Measurements from ENCODE around the gene SNAPC1. TPM values are rescaled to one million over a fixed set of nuclear protein-coding genes. Genes with fewer than 3 reads are reported as not detected.
A peak's percentile ranks its signal among the peaks of the same experiment; 100 is the strongest.

Gene SNAPC1
- total RNA-seq, 1 donor from 2014 or later: 6.6 TPM

GRCh38 chr14:61756135-61756534 lies 6.1 kb upstream of the SNAPC1 start:
- no peak overlapping the region for H3K4me3 ChIP-seq
- TF ChIP-seq POLR2AphosphoS5 (IDR thresholded peaks at IDR 0.05; ENCODE audit: insufficient read depth in 1 of 2, low read depth in 1 of 2) (no peak), POLR2A (IDR thresholded peaks at IDR 0.05) (no peak), CTCF (IDR thresholded peaks at IDR 0.05) (no peak)
- no peak overlapping the region for H3K27ac ChIP-seq
- H3K36me3 ChIP-seq: no peaks in the 10 kb centered on the region
- H3K27me3 ChIP-seq: no peaks in the 10 kb centered on the region
- DNase-seq (ENCODE audit: extremely low spot score in 2 of 2): no peak
- intact Hi-C loops (cut with DNase I): no loop called here
- H3K4me1 ChIP-seq: peaks cover 7% of the 10 kb centered on the region
- H3K9me3 ChIP-seq: no peaks in the 10 kb centered on the region

- DNase-seq (ENCODE audit: extremely low spot score in 2 of 2): no peak
- TF ChIP-seq POLR2AphosphoS5 (IDR thresholded peaks at IDR 0.05; ENCODE audit: insufficient read depth in 1 of 2, low read depth in 1 of 2): no peak
- no peak for TF ChIP-seq POLR2A (IDR thresholded peaks at IDR 0.05)
- peaks cover 26% of the 10 kb centered on the region for H3K4me1 ChIP-seq
- H3K4me3 ChIP-seq: no peak overlapping the region
- H3K27ac ChIP-seq: no peak overlapping the region
- intact Hi-C loops (cut with DNase I): no loop called here
- no peaks in the 10 kb centered on the region for H3K9me3 ChIP-seq
- H3K36me3 ChIP-seq: no peaks in the 10 kb centered on the region
- no peaks in the 10 kb centered on the region for H3K27me3 ChIP-seq
Measured at GRCh38 chr14:61759878-61760277, 2.3 kb upstream of the SNAPC1 start.

- peak overlapping the region; percentile 90 for H3K4me3 ChIP-seq
- peak overlapping the region; percentile 95 for H3K27ac ChIP-seq
- intact Hi-C loops (cut with DNase I): no loop called here
- TF ChIP-seq CTCF (IDR thresholded peaks at IDR 0.05) (no peak), POLR2AphosphoS5 (IDR thresholded peaks at IDR 0.05; ENCODE audit: insufficient read depth in 1 of 2, low read depth in 1 of 2) (no peak), POLR2A (IDR thresholded peaks at IDR 0.05) (no peak)
- H3K4me1 ChIP-seq: peaks cover 43% of the 10 kb centered on the region
- H3K27me3 ChIP-seq: no peaks in the 10 kb centered on the region
- H3K9me3 ChIP-seq: no peaks in the 10 kb centered on the region
- no peak for DNase-seq (ENCODE audit: extremely low spot score in 2 of 2)
- H3K36me3 ChIP-seq: no peaks in the 10 kb centered on the region
Measured at GRCh38 chr14:61761557-61761956, 663 bp upstream of the SNAPC1 start.

- Histone ChIP-seq H3K4me1 (peaks cover 45% of the 10 kb centered on the region), H3K27me3 (no peaks in the 10 kb centered on the region), H3K4me3 (no peak overlapping the region), H3K27ac (peak overlapping the region; percentile 95), H3K36me3 (peaks cover 0 to 23% of the 10 kb centered on the region in 2 donors), H3K9me3 (no peaks in the 10 kb centered on the region)
- no peak for TF ChIP-seq POLR2AphosphoS5 (IDR thresholded peaks at IDR 0.05; ENCODE audit: insufficient read depth in 1 of 2, low read depth in 1 of 2)
- TF ChIP-seq CTCF (IDR thresholded peaks at IDR 0.05): no peak
- TF ChIP-seq POLR2A (IDR thresholded peaks at IDR 0.05): no peak
- intact Hi-C loops (cut with DNase I): no loop called here
- no peak for DNase-seq (ENCODE audit: extremely low spot score in 2 of 2)
Measured at GRCh38 chr14:61764342-61765122, 2.3 kb downstream of the SNAPC1 start.

- Histone ChIP-seq H3K36me3 (peaks cover 0 to 32% of the 10 kb centered on the region in 2 donors), H3K9me3 (no peaks in the 10 kb centered on the region), H3K4me3 (peak overlapping the region in 1 of 2 donors; percentile 1), H3K27me3 (no peaks in the 10 kb centered on the region), H3K4me1 (peaks cover 45% of the 10 kb centered on the region), H3K27ac (peak overlapping the region; percentile 3)
- no peak for DNase-seq (ENCODE audit: extremely low spot score in 2 of 2)
- intact Hi-C loops (cut with DNase I): no loop called here
- TF ChIP-seq POLR2A (IDR thresholded peaks at IDR 0.05) (no peak), CTCF (IDR thresholded peaks at IDR 0.05) (no peak), POLR2AphosphoS5 (IDR thresholded peaks at IDR 0.05; ENCODE audit: insufficient read depth in 1 of 2, low read depth in 1 of 2) (no peak)
Measured at GRCh38 chr14:61765225-61765943, 3.2 kb downstream of the SNAPC1 start.
